Neural progenitor cell (in vitro differentiated cells): Measurements from ENCODE around the gene KIFC3. TPM values are rescaled to one million over a fixed set of nuclear protein-coding genes. Genes with fewer than 3 reads are reported as not detected.

Experiments used
- DNase-seq: peaks from one replicate; pipeline ENCODE4 v3.0.0-alpha.2; 2016; ENCODE audit warnings: low spot score
- H2AFZ ChIP-seq: fragments of 200-600 bp; sonication (generic); replicated peaks from 2 replicates; pipeline ENCODE4 v1.6.1; 2016; ENCODE audit warnings: antibody characterized with exemption
- H3F3A ChIP-seq: fragments of 200-600 bp; sonication (generic); 2 replicates; pipeline ENCODE4 v1.6.1; 2016; ENCODE audit warnings: antibody characterized with exemption, low read depth
- H3K27ac ChIP-seq: fragments of 200-600 bp; sonication (generic); 2 replicates; pipeline ENCODE4 v1.5.1; 2016; ENCODE audit warnings: mild to moderate bottlenecking
- H3K27me3 ChIP-seq: fragments of 200-600 bp; sonication (generic); 2 replicates; pipeline ENCODE4 v1.6.1; 2016; ENCODE audit warnings: mild to moderate bottlenecking, moderate library complexity
- H3K36me3 ChIP-seq: fragments of 200-600 bp; sonication (generic); 2 replicates; pipeline ENCODE4 v1.5.1; 2016
- H3K4me1 ChIP-seq: fragments of 200-600 bp; sonication (generic); 2 replicates; pipeline ENCODE4 v1.6.1; 2016; ENCODE audit warnings: mixed run types
- H3K4me2 ChIP-seq: fragments of 200-600 bp; sonication (generic); 2 replicates; pipeline ENCODE4 v1.6.1; 2016
- H3K4me3 ChIP-seq: fragments of 200-600 bp; sonication (generic); 2 replicates; pipeline ENCODE4 v1.5.1; 2016
- H3K79me2 ChIP-seq: fragments of 200-600 bp; sonication (generic); 2 replicates; pipeline ENCODE4 v1.6.1; 2016; ENCODE audit warnings: low read depth
- H3K9ac ChIP-seq: fragments of 200-600 bp; sonication (generic); 2 replicates; pipeline ENCODE4 v1.6.1; 2016
- H3K9me3 ChIP-seq: fragments of 200-600 bp; sonication (generic); 2 replicates; pipeline ENCODE4 v1.5.1; 2016; ENCODE audit warnings: low read depth
- H4K20me1 ChIP-seq: fragments of 200-600 bp; sonication (generic); 2 replicates; pipeline ENCODE4 v1.6.1; 2016; ENCODE audit warnings: low read depth
- H3K27ac Mint-ChIP-seq: 3 replicates; pipeline ENCODE4 v1.8.0; 2021; ENCODE audit warnings: mixed read lengths
- H3K27me3 Mint-ChIP-seq: 2 replicates; pipeline ENCODE4 v1.8.0; 2022; ENCODE audit warnings: low read depth, mild to moderate bottlenecking, inconsistent platforms, moderate library complexity, mixed read lengths; ENCODE audit not compliant: insufficient read depth
- H3K36me3 Mint-ChIP-seq: 3 replicates; pipeline ENCODE4 v1.8.0; 2021; ENCODE audit warnings: mixed read lengths
- H3K4me1 Mint-ChIP-seq: 3 replicates; pipeline ENCODE4 v1.8.0; 2021; ENCODE audit warnings: mixed read lengths
- H3K4me3 Mint-ChIP-seq: 3 replicates; pipeline ENCODE4 v1.8.0; 2021; ENCODE audit warnings: mild to moderate bottlenecking, moderate library complexity, mixed read lengths
- H3K9me3 Mint-ChIP-seq: 3 replicates; pipeline ENCODE4 v1.8.0; 2020; ENCODE audit warnings: mixed read lengths
- EZH2 ChIP-seq: fragments of 200-600 bp; sonication (generic); IDR thresholded peaks from 2 replicates; pipeline ENCODE4 v1.6.1; 2017; ENCODE audit warnings: antibody characterized with exemption, mild to moderate bottlenecking, moderate library complexity
- EZH2phosphoT487 ChIP-seq: fragments of 200-600 bp; sonication (generic); IDR thresholded peaks from 2 replicates; pipeline ENCODE4 v1.6.1; 2017; ENCODE audit warnings: antibody characterized with exemption
- total RNA-seq: library from RNA; depleted of rRNA; stranded (reverse); fragments of >200 nt; gene quantifications from 2 replicates; pipeline ENCODE4 v1.2.3, GENCODE V29; 2015; ENCODE audit warnings: low replicate concordance
- TF ChIP-seq, protein P1 (sequence below): fragments of 200-600 bp; sonication (generic); IDR thresholded peaks from 2 replicates; pipeline ENCODE4 v1.5.1; 2017; ENCODE audit warnings: antibody characterized with exemption, mild to moderate bottlenecking

The KIFC3 gene
- total RNA-seq, 1 donor from 2014 or later = 0.28 TPM

DNA sequence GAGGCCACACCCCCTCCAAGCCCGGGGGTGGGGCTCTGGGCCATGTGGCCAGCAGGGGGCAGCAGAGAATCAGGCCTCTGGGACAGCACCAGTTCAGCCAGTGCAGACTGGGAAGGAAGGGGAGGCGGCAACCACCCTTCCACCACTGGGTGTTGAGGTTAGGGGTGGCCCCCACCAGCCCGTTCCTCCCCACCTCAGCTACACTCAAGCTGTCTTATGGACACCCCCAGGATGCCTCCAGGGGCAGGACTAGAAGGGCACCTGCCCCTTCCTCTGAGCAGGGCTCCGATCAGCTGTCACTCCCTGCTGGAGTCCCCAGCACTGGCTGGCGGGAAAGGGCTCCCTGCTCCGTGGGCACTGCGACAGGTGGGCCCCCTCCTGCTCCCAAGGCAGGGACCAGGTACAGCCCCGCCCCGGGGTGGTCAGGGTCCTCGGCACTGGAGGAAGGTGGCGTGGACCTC, 44.9 kb downstream of the KIFC3 start:
- Histone ChIP-seq H3K27ac (no peak overlapping the region), H3K79me2 (no peaks in the 10 kb centered on the region), H3K9me3 (no peaks in the 10 kb centered on the region), H3K4me2 (no peak overlapping the region), H3K4me1 (no peaks in the 10 kb centered on the region), H3F3A (no peaks in the 10 kb centered on the region), H3K36me3 (no peaks in the 10 kb centered on the region), H2AFZ (no peak overlapping the region), H3K27me3 (no peaks in the 10 kb centered on the region), H3K9ac (no peak overlapping the region), H4K20me1 (no peaks in the 10 kb centered on the region), H3K4me3 (no peak overlapping the region)
- Mint-ChIP-seq H3K27ac (no peak overlapping the region), H3K36me3 (no peaks in the 10 kb centered on the region), H3K4me1 (peaks cover 2% of the 10 kb centered on the region), H3K4me3 (no peak overlapping the region), H3K9me3 (no peaks in the 10 kb centered on the region), H3K27me3 (peaks cover 10% of the 10 kb centered on the region)
- peak; percentile 86 for DNase-seq
- TF ChIP-seq EZH2phosphoT487 = no peak
- TF ChIP-seq, protein P1, sequence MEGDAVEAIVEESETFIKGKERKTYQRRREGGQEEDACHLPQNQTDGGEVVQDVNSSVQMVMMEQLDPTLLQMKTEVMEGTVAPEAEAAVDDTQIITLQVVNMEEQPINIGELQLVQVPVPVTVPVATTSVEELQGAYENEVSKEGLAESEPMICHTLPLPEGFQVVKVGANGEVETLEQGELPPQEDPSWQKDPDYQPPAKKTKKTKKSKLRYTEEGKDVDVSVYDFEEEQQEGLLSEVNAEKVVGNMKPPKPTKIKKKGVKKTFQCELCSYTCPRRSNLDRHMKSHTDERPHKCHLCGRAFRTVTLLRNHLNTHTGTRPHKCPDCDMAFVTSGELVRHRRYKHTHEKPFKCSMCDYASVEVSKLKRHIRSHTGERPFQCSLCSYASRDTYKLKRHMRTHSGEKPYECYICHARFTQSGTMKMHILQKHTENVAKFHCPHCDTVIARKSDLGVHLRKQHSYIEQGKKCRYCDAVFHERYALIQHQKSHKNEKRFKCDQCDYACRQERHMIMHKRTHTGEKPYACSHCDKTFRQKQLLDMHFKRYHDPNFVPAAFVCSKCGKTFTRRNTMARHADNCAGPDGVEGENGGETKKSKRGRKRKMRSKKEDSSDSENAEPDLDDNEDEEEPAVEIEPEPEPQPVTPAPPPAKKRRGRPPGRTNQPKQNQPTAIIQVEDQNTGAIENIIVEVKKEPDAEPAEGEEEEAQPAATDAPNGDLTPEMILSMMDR = peak; percentile 96

DNA sequence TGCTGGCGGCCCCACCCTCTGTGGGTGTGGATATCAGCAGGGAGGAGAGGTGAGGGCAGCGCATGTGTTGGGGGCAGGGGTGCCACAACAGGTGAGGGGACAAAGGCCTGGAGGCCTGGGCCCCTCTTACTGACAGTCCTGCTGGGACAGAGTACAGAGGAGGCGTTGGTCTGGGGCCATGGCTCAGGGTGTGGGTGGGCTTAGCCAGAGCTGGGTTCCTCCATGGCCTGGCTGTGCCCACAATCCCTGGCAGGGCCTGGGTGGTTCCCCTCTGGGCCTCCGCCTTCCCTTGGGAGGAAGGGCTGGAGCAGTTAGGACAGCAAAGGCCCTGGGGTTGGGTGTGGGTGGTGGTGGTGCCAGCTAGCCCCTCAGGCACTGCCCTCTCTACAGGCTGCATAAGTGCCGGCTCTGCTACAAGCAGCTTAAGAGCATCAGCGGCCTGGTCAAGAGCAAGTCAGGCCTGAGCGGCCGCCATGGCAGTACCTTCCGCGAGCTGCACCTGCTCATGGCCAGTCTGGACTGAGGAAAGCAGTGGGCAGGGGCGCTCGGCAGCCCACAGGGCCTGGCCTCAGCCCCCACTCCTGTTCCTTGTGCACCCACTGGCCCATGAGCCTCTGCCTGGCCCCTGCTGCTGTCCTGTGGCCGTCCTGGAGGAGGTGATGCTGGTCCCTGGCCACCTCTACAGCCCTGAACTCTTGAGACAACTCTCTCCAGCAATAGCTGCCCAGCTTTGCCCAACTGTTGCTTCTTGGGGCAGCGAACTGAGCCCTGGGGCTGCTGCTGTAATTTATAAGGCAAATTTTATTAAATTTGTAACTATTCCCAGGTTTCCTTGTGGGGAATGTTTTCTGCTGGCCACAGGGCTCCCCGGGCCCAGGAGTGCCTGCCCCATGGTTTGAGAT, 45.6 kb downstream of the KIFC3 start:
- DNase-seq = no peak
- H3K27me3 ChIP-seq = no peaks in the 10 kb centered on the region
- H3K36me3 ChIP-seq = no peaks in the 10 kb centered on the region

DNA sequence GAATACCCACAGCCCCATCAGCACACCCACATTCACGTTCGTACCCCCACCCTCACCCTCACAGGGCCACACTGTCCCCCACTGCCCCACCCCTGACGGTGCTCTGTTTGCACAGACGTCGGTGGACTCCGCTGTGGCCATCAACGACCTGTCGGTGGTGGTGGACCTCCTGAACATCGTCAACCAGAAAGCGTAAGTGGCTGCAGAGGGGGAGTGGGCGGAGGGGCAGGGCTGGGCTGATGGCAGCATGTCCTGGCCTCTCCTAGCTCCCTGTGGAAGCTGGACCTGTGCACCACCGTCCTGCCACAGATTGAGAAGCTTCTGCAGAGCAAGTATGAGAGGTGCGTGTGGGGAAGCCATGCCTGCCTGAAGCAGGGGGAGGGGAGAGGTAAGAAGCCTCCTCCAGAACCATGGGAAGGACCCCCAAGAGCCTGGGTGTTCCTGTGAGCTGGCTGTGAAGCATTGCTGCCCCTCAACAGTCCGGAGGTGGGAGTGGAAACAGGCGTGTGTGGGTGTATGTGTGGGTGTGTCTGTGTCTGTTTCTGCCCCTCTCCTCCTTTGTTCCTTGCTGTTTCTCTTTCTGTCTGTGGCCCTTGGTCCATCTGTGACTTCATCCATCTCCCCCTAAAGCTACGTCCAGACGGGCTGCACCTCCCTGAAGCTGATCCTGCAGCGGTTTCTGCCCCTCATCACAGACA, 46.4 kb downstream of the KIFC3 start:
- Histone ChIP-seq H3K79me2 (no peaks in the 10 kb centered on the region), H3K27ac (no peak overlapping the region), H4K20me1 (no peaks in the 10 kb centered on the region), H3K9me3 (no peaks in the 10 kb centered on the region), H3K36me3 (no peaks in the 10 kb centered on the region), H3F3A (no peaks in the 10 kb centered on the region), H3K9ac (no peak overlapping the region), H3K27me3 (no peaks in the 10 kb centered on the region), H2AFZ (no peak overlapping the region), H3K4me3 (no peak overlapping the region), H3K4me1 (no peaks in the 10 kb centered on the region), H3K4me2 (no peak overlapping the region)
- Mint-ChIP-seq H3K4me3 (no peak overlapping the region), H3K4me1 (peaks cover 2% of the 10 kb centered on the region), H3K27ac (no peak overlapping the region), H3K36me3 (no peaks in the 10 kb centered on the region), H3K27me3 (peaks cover 14% of the 10 kb centered on the region), H3K9me3 (no peaks in the 10 kb centered on the region)
- DNase-seq = no peak
- no peak for TF ChIP-seq EZH2phosphoT487
- no peak for TF ChIP-seq EZH2
- TF ChIP-seq, protein P1 = no peak

More for the DNA sequence above, 45.6 kb downstream of the KIFC3 start:
- Mint-ChIP-seq H3K9me3 (no peaks in the 10 kb centered on the region), H3K27ac (no peak overlapping the region), H3K4me1 (peaks cover 2% of the 10 kb centered on the region), H3K27me3 (peaks cover 10% of the 10 kb centered on the region), H3K36me3 (no peaks in the 10 kb centered on the region), H3K4me3 (no peak overlapping the region)
- H4K20me1 ChIP-seq = no peaks in the 10 kb centered on the region
- no peak overlapping the region for H3K4me2 ChIP-seq
- H3F3A ChIP-seq = no peaks in the 10 kb centered on the region
- H3K4me3 ChIP-seq = no peak overlapping the region
- H3K4me1 ChIP-seq = no peaks in the 10 kb centered on the region
- no peak overlapping the region for H2AFZ ChIP-seq
- no peaks in the 10 kb centered on the region for H3K79me2 ChIP-seq
- no peak overlapping the region for H3K9ac ChIP-seq
- no peaks in the 10 kb centered on the region for H3K9me3 ChIP-seq
- TF ChIP-seq, protein P1 = no peak
- no peak for TF ChIP-seq EZH2phosphoT487
- TF ChIP-seq EZH2 = no peak
- H3K27ac ChIP-seq = no peak overlapping the region
